Naive thymus-derived CD4-positive, alpha-beta T cell (primary cell): ENCODE results near the gene LCN10. TPM values are rescaled to one million over a fixed set of nuclear protein-coding genes. Genes with fewer than 3 reads are reported as not detected.
A peak's percentile ranks its signal among the peaks of the same experiment; 100 is the strongest.
"Not testable (repeated sequence)": the region's sequence is repeated elsewhere in the genome, so short reads cannot be mapped to it uniquely, and the experiment has no call there.

Experiments
- ATAC-seq: fragments of 150-1000 bp; cut with Tn5 transposase; 2 replicates; pipeline ENCODE4 v1.10.0; 2021; ENCODE audit warnings: mild to moderate bottlenecking, moderate library complexity
- CTCF ChIA-PET: fragments of 350-600 bp; sonication (Branson Sonifier 250); formaldehyde crosslinking; loops from one replicate; lab custom pipeline; 2021; ENCODE audit warnings: antibody characterized with exemption; lab: Charles Lee
- POLR2A ChIA-PET: fragments of 350-600 bp; sonication (Branson Sonifier 250); formaldehyde crosslinking; loops from one replicate; lab custom pipeline; 2021; ENCODE audit warnings: antibody characterized with exemption, inconsistent platforms; lab: Charles Lee
- DNase-seq, 9 donors: peaks; one replicate each; pipeline versions ENCODE4 v3.0.0 to v3.0.0-alpha.2; 2020 to 2022; ENCODE audit warnings: mixed read lengths in 1 of 9
- H3K27ac ChIP-seq: one replicate; pipeline ENCODE4 v1.7.0; 2013; ENCODE audit warnings: mild to moderate bottlenecking, low read depth, low read length, moderate library complexity
- H3K27me3 ChIP-seq, 2 donors: one replicate each; pipeline ENCODE4 v1.7.0; 2013; ENCODE audit warnings: low read length in 2 of 2, mild to moderate bottlenecking in 2 of 2, moderate library complexity in 2 of 2; ENCODE audit not compliant: control insufficient read depth in 2 of 2, insufficient read depth in 2 of 2
- H3K36me3 ChIP-seq, 3 experiments: 1 replicate in 2 of 3; 2 replicates in 1 of 3; pipeline ENCODE4 v1.7.0; 2013; ENCODE audit warnings: low read length in 3 of 3, mild to moderate bottlenecking in 3 of 3, moderate library complexity in 1 of 3; ENCODE audit not compliant: insufficient read depth in 3 of 3, control insufficient read depth in 2 of 3
- H3K4me1 ChIP-seq, 2 donors: one replicate each; pipeline ENCODE4 v1.7.0; 2013; ENCODE audit warnings: low read length in 2 of 2, mild to moderate bottlenecking in 2 of 2, moderate library complexity in 1 of 2; ENCODE audit not compliant: control insufficient read depth in 2 of 2, insufficient read depth in 2 of 2
- H3K4me3 ChIP-seq: 2 replicates; pipeline ENCODE4 v1.7.0; 2013; ENCODE audit warnings: mild to moderate bottlenecking, low read length
- H3K9me3 ChIP-seq, 3 experiments: 1 replicate in 2 of 3; 2 replicates in 1 of 3; pipeline ENCODE4 v1.7.0; 2013; ENCODE audit warnings: low read length in 3 of 3; ENCODE audit not compliant: control insufficient read depth in 2 of 3
- H3K27ac Mint-ChIP-seq, 9 donors: one replicate each; pipeline ENCODE4 v1.8.0; 2020 to 2022; ENCODE audit warnings: mixed read lengths in 9 of 9, mild to moderate bottlenecking in 8 of 9, moderate library complexity in 5 of 9, inconsistent platforms in 2 of 9
- H3K27me3 Mint-ChIP-seq, 5 donors: one replicate each; pipeline ENCODE4 v1.8.0; 2021 to 2022; ENCODE audit warnings: mixed read lengths in 5 of 5, mild to moderate bottlenecking in 1 of 5
- H3K36me3 Mint-ChIP-seq, 5 donors: one replicate each; pipeline ENCODE4 v1.8.0; 2020 to 2022; ENCODE audit warnings: mixed read lengths in 5 of 5, mild to moderate bottlenecking in 3 of 5, inconsistent platforms in 1 of 5
- H3K4me1 Mint-ChIP-seq, 7 donors: one replicate each; pipeline ENCODE4 v1.8.0; 2020 to 2022; ENCODE audit warnings: mixed read lengths in 7 of 7, mild to moderate bottlenecking in 3 of 7, inconsistent platforms in 1 of 7
- H3K4me3 Mint-ChIP-seq, 10 donors: one replicate each; pipeline ENCODE4 v1.8.0; 2020 to 2022; ENCODE audit warnings: mild to moderate bottlenecking in 10 of 10, mixed read lengths in 10 of 10, moderate library complexity in 6 of 10, inconsistent platforms in 2 of 10
- H3K9me3 Mint-ChIP-seq, 11 donors: one replicate each; pipeline ENCODE4 v1.8.0; 2020 to 2022; ENCODE audit warnings: mixed read lengths in 11 of 11, mild to moderate bottlenecking in 4 of 11, inconsistent platforms in 1 of 11, moderate library complexity in 1 of 11
- intact Hi-C, 2 donors: fragments of 100-400 bp; cut with micrococcal nuclease; formaldehyde crosslinking; loops; one replicate each; pipeline ENCODE4 v1.15.1; 2023
- polyA plus RNA-seq, 2 donors: library from polyadenylated mRNA; unstranded; fragments of 300-500 nt; fragmentation: Illumina TruSeq; gene quantifications; one replicate each; pipeline ENCODE4 v1.2.3, GENCODE V29; 2021
- total RNA-seq, 6 experiments: library from RNA in 5 of 6; stranded (reverse) in 5 of 6; gene quantifications; 1 replicate in 5 of 6; 2 replicates in 1 of 6; pipeline ENCODE4 v1.2.3 and lab custom pipeline; 2021 to 2026

Gene LCN10
- total and polyA plus RNA-seq, 7 experiments from 2014 or later: 0.34 to 3.2 (median 1.1) TPM; not detected in 1

DNA sequence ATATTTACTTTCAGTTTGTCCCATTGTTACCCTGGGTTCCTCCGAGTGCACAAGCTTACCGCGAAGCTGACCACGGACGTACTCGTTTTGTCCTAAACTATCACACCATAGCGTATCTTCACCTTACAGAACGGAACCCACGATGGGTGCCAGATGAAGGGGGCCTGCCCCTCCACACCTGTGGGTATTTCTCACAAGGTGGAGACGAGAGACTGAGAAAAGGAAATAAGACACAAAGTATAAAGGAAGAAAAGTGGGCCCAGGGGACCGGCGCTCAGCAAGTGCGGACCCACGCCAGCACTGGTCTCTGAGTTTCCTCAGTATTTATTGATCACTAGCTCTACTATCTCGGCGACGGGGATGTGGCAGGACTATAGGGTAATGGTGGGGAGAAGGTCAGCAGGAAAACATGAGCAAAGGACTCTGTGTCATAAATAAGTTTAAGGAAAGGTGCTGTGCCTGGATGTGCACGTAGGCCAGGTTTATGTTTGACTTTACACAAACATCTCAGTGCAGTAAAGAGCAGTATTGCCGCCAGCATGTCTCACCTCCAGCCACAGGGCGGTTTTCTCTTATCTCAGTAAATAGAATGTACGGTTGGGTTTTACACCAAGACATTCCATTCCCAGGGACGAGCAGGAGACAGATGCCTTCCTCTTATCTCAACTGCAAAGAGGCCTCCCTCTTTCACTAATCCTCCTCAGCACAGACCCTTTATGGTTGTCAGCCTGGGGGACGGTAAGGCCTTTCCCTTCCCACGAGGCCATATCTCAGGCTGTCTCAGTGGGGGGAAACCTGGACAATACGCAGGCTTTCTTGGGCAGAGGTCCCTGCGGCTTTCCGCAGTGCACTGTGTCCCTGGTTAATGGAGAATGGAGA, 46.1 kb upstream of the LCN10 start:
- intact Hi-C loops: loop anchor here in 1 of 2 donors (5.0 to 10.0 kb wide), 2 partner anchors 62 to 276 kb away; no protein-coding TSS in a partner anchor
- ATAC-seq, H3K27ac ChIP-seq: not testable (repeated sequence)

GRCh38 chr9:136787690-136788400, 45.1 kb upstream of the LCN10 start:
- Mint-ChIP-seq H3K27me3 (peaks cover 0 to 29% (median 0%) of the 10 kb centered on the region in 5 donors), H3K4me3 (peak overlapping the region in 2 of 10 donors; percentile 18 to 50), H3K9me3 (peaks cover 0 to 1% (median 0%) of the 10 kb centered on the region in 11 donors), H3K27ac (peak overlapping the region in 1 of 9 donors; percentile 62), H3K36me3 (peaks cover 0 to 2% (median 0%) of the 10 kb centered on the region in 5 donors), H3K4me1 (peaks cover 9 to 29% (median 20%) of the 10 kb centered on the region in 7 donors)
- H3K9me3 ChIP-seq: no peaks in the 10 kb centered on the region
- H3K4me3 ChIP-seq: no peak overlapping the region
- ChIA-PET POLR2A (interaction anchor here (0.9 kb wide), 1 partner anchor 247 kb away, joined by 3 read pairs; no protein-coding TSS in a partner anchor), CTCF (interaction anchor here (0.6 to 6.3 kb wide), 9 partner anchors 10 to 272 kb away, joined by 3 to 49 read pairs (median 4); partner anchors contain the start of gene CLIC3)
- no peak overlapping the region for H3K27ac ChIP-seq
- ATAC-seq (no peak), DNase-seq (peak; percentile 46 to 84 (median 71))
- H3K27me3 ChIP-seq: no peaks in the 10 kb centered on the region
- peaks cover 0 to 6% (median 2%) of the 10 kb centered on the region in 3 experiments for H3K36me3 ChIP-seq
- intact Hi-C loops: loop anchor here (1.0 to 10.0 kb wide), 5 partner anchors 54 to 277 kb away; partner anchors contain the start of gene AJM1 (in 1 of the 2)
- peaks cover 18% of the 10 kb centered on the region in 2 donors for H3K4me1 ChIP-seq

More for the DNA sequence above, 46.1 kb upstream of the LCN10 start:
- Mint-ChIP-seq H3K4me3 (peak overlapping the region in 2 of 10 donors; percentile 54 to 56), H3K27ac (peak overlapping the region in 3 of 9 donors; percentile 24 to 62 (median 32)), H3K27me3 (peaks cover 0 to 25% (median 0%) of the 10 kb centered on the region in 5 donors), H3K4me1 (peaks cover 9 to 35% (median 26%) of the 10 kb centered on the region in 7 donors)
- H3K4me3 ChIP-seq, H3K36me3 Mint-ChIP-seq, POLR2A ChIA-PET, H3K27me3 ChIP-seq, H3K9me3 ChIP-seq, DNase-seq, H3K9me3 Mint-ChIP-seq: not testable (repeated sequence)
- Histone ChIP-seq H3K36me3 (peaks cover 0 to 16% (median 3%) of the 10 kb centered on the region in 3 experiments), H3K4me1 (peaks cover 18% of the 10 kb centered on the region in 2 donors)
- CTCF ChIA-PET: interaction anchor here (0.6 to 6.3 kb wide), 5 partner anchors 11 to 247 kb away, joined by 3 to 49 read pairs (median 9); partner anchors contain the start of gene CLIC3

DNA sequence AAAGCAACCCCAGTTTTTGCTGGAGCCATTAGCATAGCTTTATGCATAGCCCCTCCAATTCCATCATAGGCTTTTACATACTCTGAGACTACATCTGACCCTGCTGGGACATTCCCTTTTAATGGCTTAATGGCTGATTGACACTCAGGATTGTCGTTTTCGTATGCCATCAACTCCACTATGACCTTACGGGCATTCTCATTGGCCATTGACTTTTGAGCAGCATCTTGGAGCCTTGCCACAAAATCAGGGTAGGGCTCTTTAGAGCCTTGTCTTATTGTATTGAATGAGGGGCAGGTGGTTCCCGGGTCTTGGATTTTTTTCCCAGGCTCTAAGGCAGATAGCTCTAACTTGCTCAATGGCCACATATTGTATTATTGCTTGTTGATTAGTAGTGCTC, 44.2 kb upstream of the LCN10 start:
- H3K27ac ChIP-seq, H3K9me3 ChIP-seq, DNase-seq, ATAC-seq, H3K4me3 ChIP-seq, H3K27me3 ChIP-seq, H3K4me3 Mint-ChIP-seq, H3K36me3 ChIP-seq, H3K27ac Mint-ChIP-seq, H3K9me3 Mint-ChIP-seq, POLR2A ChIA-PET, H3K36me3 Mint-ChIP-seq: not testable (repeated sequence)
- Mint-ChIP-seq H3K4me1 (peaks cover 7 to 24% (median 14%) of the 10 kb centered on the region in 7 donors), H3K27me3 (peaks cover 0 to 34% (median 0%) of the 10 kb centered on the region in 5 donors)
- H3K4me1 ChIP-seq: peaks cover 10 to 12% of the 10 kb centered on the region in 2 donors
- intact Hi-C loops: loop anchor here (1.0 to 10.0 kb wide), 5 partner anchors 55 to 278 kb away; partner anchors contain the start of gene AJM1 (in 1 of the 2)
- CTCF ChIA-PET: interaction anchor here (0.6 to 6.3 kb wide), 7 partner anchors 9 to 335 kb away, joined by 3 to 49 read pairs (median 3); no protein-coding TSS in a partner anchor

DNA sequence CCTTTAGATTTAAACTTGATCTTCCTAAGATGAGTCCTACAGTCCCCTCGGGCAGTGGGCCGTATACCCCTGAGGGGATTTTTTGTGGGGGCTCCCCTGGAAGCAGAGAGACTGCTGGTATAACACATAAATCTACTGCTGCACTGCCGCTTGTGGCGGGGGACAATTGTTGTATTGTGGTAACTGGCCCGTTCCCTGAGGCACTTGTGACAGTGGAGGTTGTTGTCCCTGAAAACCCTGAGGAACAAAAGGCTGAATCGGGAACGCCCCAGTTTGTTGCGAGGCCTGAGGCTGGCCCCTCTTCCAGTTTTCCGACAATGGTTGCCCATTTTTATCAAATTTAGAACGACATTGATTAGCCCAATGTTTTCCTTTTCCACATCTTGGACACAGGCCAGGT, 43.7 kb upstream of the LCN10 start:
- Mint-ChIP-seq H3K4me3 (no peak overlapping the region), H3K27ac (no peak overlapping the region), H3K4me1 (peaks cover 5 to 23% (median 12%) of the 10 kb centered on the region in 7 donors), H3K27me3 (peaks cover 0 to 37% (median 0%) of the 10 kb centered on the region in 5 donors), H3K36me3 (no peaks in the 10 kb centered on the region), H3K9me3 (peaks cover 0 to 1% (median 0%) of the 10 kb centered on the region in 11 donors)
- CTCF ChIA-PET: interaction anchor here (0.6 to 6.3 kb wide), 5 partner anchors 24 to 334 kb away, joined by 3 to 49 read pairs (median 3); no protein-coding TSS in a partner anchor
- POLR2A ChIA-PET: interaction anchor here (0.6 kb wide), 1 partner anchor 59 kb away, joined by 3 read pairs; no protein-coding TSS in a partner anchor
- Histone ChIP-seq H3K4me1 (peaks cover 6 to 8% of the 10 kb centered on the region in 2 donors), H3K4me3 (no peak overlapping the region), H3K36me3 (no peaks in the 10 kb centered on the region), H3K27me3 (no peaks in the 10 kb centered on the region), H3K27ac (no peak overlapping the region), H3K9me3 (no peaks in the 10 kb centered on the region)
- ATAC-seq (no peak), DNase-seq (no peak)
- intact Hi-C loops: loop anchor here in 1 of 2 donors (5.0 to 10.0 kb wide), 2 partner anchors 59 to 278 kb away; no protein-coding TSS in a partner anchor

DNA sequence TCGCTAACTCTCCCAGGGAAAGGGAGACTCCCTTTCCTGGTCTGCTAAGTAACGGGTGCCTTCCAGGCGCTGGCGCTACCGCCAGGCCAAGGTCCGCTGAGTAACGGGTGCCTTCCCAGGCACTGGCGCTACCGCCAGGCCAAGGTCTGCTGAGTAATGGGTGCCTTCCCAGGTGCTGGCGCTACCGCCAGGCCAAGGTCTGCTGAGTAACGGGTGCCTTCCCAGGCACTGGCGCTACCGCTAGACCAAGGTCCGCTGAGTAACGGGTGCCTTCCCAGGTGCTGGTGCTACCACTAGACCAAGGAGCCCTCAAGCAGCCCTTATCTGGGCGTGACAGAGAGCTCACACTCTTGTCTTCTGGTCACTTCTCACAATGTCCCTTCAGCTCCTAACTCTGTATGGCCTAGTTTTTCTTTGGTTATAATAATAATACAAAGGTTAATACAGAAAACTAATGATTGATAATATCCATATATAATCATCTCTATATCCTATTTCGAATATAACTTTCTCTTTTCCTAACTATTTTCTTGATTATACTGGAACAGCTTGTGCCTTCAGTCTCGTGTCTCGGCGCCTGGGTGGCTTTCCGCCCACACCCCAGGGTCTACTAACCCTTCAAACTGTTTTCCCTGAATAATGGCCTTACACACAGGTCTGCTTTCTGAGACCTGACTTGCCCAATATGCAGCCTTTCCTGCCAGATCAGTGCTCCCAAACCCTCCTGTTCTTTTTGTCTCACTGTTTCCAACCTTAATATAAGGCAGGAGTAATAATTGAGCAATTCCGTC, 43.0 kb upstream of the LCN10 start:
- H3K9me3 Mint-ChIP-seq, H3K27ac ChIP-seq, H3K9me3 ChIP-seq, H3K36me3 Mint-ChIP-seq, H3K27me3 ChIP-seq, DNase-seq, H3K4me3 Mint-ChIP-seq, H3K27ac Mint-ChIP-seq, H3K4me3 ChIP-seq, H3K4me1 ChIP-seq, H3K36me3 ChIP-seq, ATAC-seq: not testable (repeated sequence)
- intact Hi-C loops: loop anchor here (2.0 to 10.0 kb wide), 3 partner anchors 15 to 279 kb away; no protein-coding TSS in a partner anchor
- Mint-ChIP-seq H3K27me3 (peaks cover 0 to 41% (median 0%) of the 10 kb centered on the region in 5 donors), H3K4me1 (peaks cover 5 to 23% (median 12%) of the 10 kb centered on the region in 7 donors)
- CTCF ChIA-PET: interaction anchor here (0.6 to 6.3 kb wide), 4 partner anchors 25 to 454 kb away, joined by 3 to 49 read pairs (median 5); no protein-coding TSS in a partner anchor
- POLR2A ChIA-PET: interaction anchor here (0.6 kb wide), 1 partner anchor 58 kb away, joined by 3 read pairs; no protein-coding TSS in a partner anchor
